H1 (cell line): ENCODE data around the gene ECEL1. TPM values are rescaled to one million over a fixed set of nuclear protein-coding genes. Genes with fewer than 3 reads are reported as not detected.

Source experiments
- CTCF ChIA-PET: fragments of 300-600 bp; sonication (Branson Sonifier 250); formaldehyde crosslinking; loops from one replicate; lab custom pipeline; 2021; ENCODE audit not compliant: partially characterized antibody; lab: Charles Lee
- POLR2A ChIA-PET: fragments of 300-600 bp; sonication (Branson Sonifier 250); formaldehyde crosslinking; loops from one replicate; lab custom pipeline; 2021; ENCODE audit warnings: inconsistent platforms; ENCODE audit not compliant: partially characterized antibody; lab: Charles Lee
- DNase-seq, 2 experiments: peaks; one replicate each; pipeline versions ENCODE4 v3.0.0 to v3.0.0-alpha.2; 2010 to 2022; ENCODE audit warnings: low spot score in 2 of 2, low read depth in 1 of 2, mixed read lengths in 1 of 2
- FAIRE-seq: peaks from 2 replicates; lab custom pipeline; 2011; peaks lifted over from hg19 to GRCh38; lab: Jason Lieb, UNC
- H2AFZ ChIP-seq: 2 replicates; pipeline ENCODE4 v1.8.1; 2012; ENCODE audit warnings: low read length, inconsistent platforms
- H2AK5ac ChIP-seq: 2 replicates; pipeline ENCODE4 v1.6.1; 2013; ENCODE audit warnings: low read depth, low read length
- H2BK120ac ChIP-seq: replicated peaks from 2 replicates; pipeline ENCODE3; 2013; ENCODE audit warnings: low read depth, low read length, inconsistent platforms
- H2BK12ac ChIP-seq: 2 replicates; pipeline ENCODE4 v1.6.1; 2013; ENCODE audit warnings: low read depth, low read length
- H2BK15ac ChIP-seq: 2 replicates; pipeline ENCODE4 v1.6.1; 2013; ENCODE audit warnings: low read length
- H2BK20ac ChIP-seq: 2 replicates; pipeline ENCODE4 v1.6.1; 2013; ENCODE audit warnings: low read length
- H2BK5ac ChIP-seq: 2 replicates; pipeline ENCODE4 v1.6.1; 2013; ENCODE audit warnings: low read depth, low read length
- H3K14ac ChIP-seq: 2 replicates; pipeline ENCODE4 v1.6.1; 2013; ENCODE audit warnings: inconsistent platforms; ENCODE audit not compliant: insufficient read length
- H3K18ac ChIP-seq: 2 replicates; pipeline ENCODE4 v1.6.1; 2013; ENCODE audit warnings: low read length; ENCODE audit errors: extremely low read depth
- H3K23ac ChIP-seq: 2 replicates; pipeline ENCODE4 v1.6.1; 2013; ENCODE audit warnings: inconsistent platforms; ENCODE audit not compliant: insufficient read length
- H3K23me2 ChIP-seq: 2 replicates; pipeline ENCODE4 v1.6.1; 2013; ENCODE audit warnings: low read depth, low read length
- H3K27ac ChIP-seq: 2 replicates; pipeline ENCODE4 v1.6.1; 2011; ENCODE audit warnings: low read depth, low read length, inconsistent platforms
- H3K27me3 ChIP-seq, 4 experiments: replicated peaks in 1 of 4; 1 replicate in 1 of 4; 2 replicates in 3 of 4; pipeline versions ENCODE4 v1.6.1 to v1.8.1; 2011 to 2013; ENCODE audit warnings: low read length in 3 of 4, mild to moderate bottlenecking in 3 of 4, inconsistent platforms in 2 of 4, mixed read lengths in 2 of 4, moderate library complexity in 1 of 4; ENCODE audit not compliant: control insufficient read depth in 3 of 4, insufficient read depth in 3 of 4; ENCODE audit errors: extremely low read depth in 1 of 4
- H3K36me3 ChIP-seq, 4 experiments: 2 replicates each; pipeline versions ENCODE4 v1.6.1 to v1.8.1; 2011 to 2013; ENCODE audit warnings: mild to moderate bottlenecking in 4 of 4, low read length in 3 of 4, moderate library complexity in 2 of 4, control low read depth in 1 of 4, inconsistent platforms in 1 of 4; ENCODE audit not compliant: insufficient read depth in 4 of 4, control insufficient read depth in 2 of 4
- H3K4ac ChIP-seq: replicated peaks from 2 replicates; pipeline ENCODE3; 2013; ENCODE audit warnings: low read length, low read depth, mixed read lengths, inconsistent platforms; ENCODE audit not compliant: insufficient read length
- H3K4me1 ChIP-seq, 4 experiments: replicated peaks in 1 of 4; 1 replicate in 1 of 4; 2 replicates in 3 of 4; pipeline versions ENCODE4 v1.6.1 to v1.8.1; 2011 to 2013; ENCODE audit warnings: low read length in 3 of 4, inconsistent platforms in 2 of 4, mixed read lengths in 1 of 4; ENCODE audit not compliant: insufficient read depth in 4 of 4, control insufficient read depth in 3 of 4
- H3K4me2 ChIP-seq, 2 experiments: 2 replicates each; pipeline versions ENCODE4 v1.6.1 to v1.8.1; 2011 to 2013; ENCODE audit warnings: low read depth in 2 of 2, low read length in 2 of 2, control low read depth in 1 of 2, inconsistent platforms in 1 of 2, mild to moderate bottlenecking in 1 of 2; ENCODE audit not compliant: insufficient read depth in 1 of 2
- H3K4me3 ChIP-seq, 4 experiments: fragments of 200-600, 300-600 bp in 1 of 4; sonication (generic), shearing (Covaris generic), sonication (Bioruptor Twin) in 1 of 4; 2 replicates each; pipeline versions ENCODE4 v1.5.1 to v1.8.1; 2011 to 2016; ENCODE audit warnings: low read length in 4 of 4, low read depth in 3 of 4, control low read depth in 2 of 4, inconsistent platforms in 2 of 4, mild to moderate bottlenecking in 2 of 4, mixed read lengths in 1 of 4, moderate library complexity in 1 of 4; ENCODE audit not compliant: insufficient read depth in 2 of 4; ENCODE audit errors: extremely low read depth in 1 of 4
- H3K56ac ChIP-seq: replicated peaks from 2 replicates; pipeline ENCODE3; 2013; ENCODE audit warnings: low read depth, mild to moderate bottlenecking, mixed read lengths, low read length, inconsistent platforms; ENCODE audit not compliant: insufficient read length
- H3K79me1 ChIP-seq: 2 replicates; pipeline ENCODE4 v1.6.1; 2013; ENCODE audit warnings: low read depth, low read length, control low read depth
- H3K79me2 ChIP-seq, 2 experiments: 2 replicates each; pipeline versions ENCODE4 v1.6.1 to v1.8.1; 2012 to 2013; ENCODE audit warnings: low read length in 2 of 2, mild to moderate bottlenecking in 2 of 2, inconsistent platforms in 1 of 2; ENCODE audit not compliant: insufficient read depth in 2 of 2, control insufficient read depth in 1 of 2
- H3K9ac ChIP-seq, 4 experiments: replicated peaks in 1 of 4; 1 replicate in 1 of 4; 2 replicates in 3 of 4; pipeline versions ENCODE4 v1.6.1 to v1.8.1; 2011 to 2013; ENCODE audit warnings: low read depth in 3 of 4, low read length in 3 of 4, control low read depth in 2 of 4, mild to moderate bottlenecking in 2 of 4, moderate library complexity in 2 of 4, inconsistent platforms in 1 of 4; ENCODE audit errors: extremely low read depth in 1 of 4
- H3K9me3 ChIP-seq, 2 experiments: 2 replicates each; pipeline versions ENCODE4 v1.6.1 to v1.8.1; 2012 to 2013; ENCODE audit warnings: mild to moderate bottlenecking in 2 of 2, moderate library complexity in 2 of 2, control low read depth in 1 of 2, inconsistent platforms in 1 of 2, low read depth in 1 of 2, low read length in 1 of 2, mixed read lengths in 1 of 2; ENCODE audit not compliant: insufficient read depth in 2 of 2
- H4K20me1 ChIP-seq, 2 experiments: replicated peaks in 1 of 2; 2 replicates each; pipeline versions ENCODE3 to v1.8.1; 2011 to 2013; ENCODE audit warnings: inconsistent platforms in 2 of 2, low read length in 2 of 2, mild to moderate bottlenecking in 1 of 2; ENCODE audit not compliant: insufficient read depth in 2 of 2, control insufficient read depth in 1 of 2
- H4K5ac ChIP-seq: 2 replicates; pipeline ENCODE4 v1.6.1; 2013; ENCODE audit warnings: low read length, low read depth, mixed read lengths, inconsistent platforms; ENCODE audit not compliant: insufficient read length
- H4K8ac ChIP-seq: 2 replicates; pipeline ENCODE4 v1.8.0; 2013; ENCODE audit warnings: mild to moderate bottlenecking, moderate library complexity, low read length, inconsistent platforms; ENCODE audit not compliant: insufficient read depth; ENCODE audit errors: extremely low read depth
- H4K91ac ChIP-seq: replicated peaks from 2 replicates; pipeline ENCODE3; 2013; ENCODE audit warnings: low read length, mixed read lengths, inconsistent platforms; ENCODE audit not compliant: insufficient read length
- BCL11A ChIP-seq, 2 experiments: IDR thresholded peaks; one replicate each; pipeline ENCODE4 v1.6.1; 2011; ENCODE audit warnings: low read depth in 2 of 2, low read length in 2 of 2, mild to moderate bottlenecking in 2 of 2
- CTBP2 ChIP-seq: IDR thresholded peaks from 2 replicates; pipeline ENCODE4 v1.7.0; 2011; ENCODE audit warnings: borderline replicate concordance, mild to moderate bottlenecking, moderate library complexity, mixed read lengths, low read length; ENCODE audit not compliant: insufficient read depth, insufficient read length
- KDM1A ChIP-seq: fragments of 200-600, 300-600 bp; sonication (generic); IDR thresholded peaks from 2 replicates; pipeline ENCODE4 v1.7.1; 2016; ENCODE audit warnings: mild to moderate bottlenecking, low read length, borderline replicate concordance
- KDM4A ChIP-seq: IDR thresholded peaks from one replicate; pipeline ENCODE4 v1.7.1; 2012; ENCODE audit warnings: low read depth, mild to moderate bottlenecking, moderate library complexity, low read length, inconsistent platforms; ENCODE audit not compliant: severe bottlenecking
- NRF1 ChIP-seq: IDR thresholded peaks from 2 replicates; pipeline ENCODE4 v1.6.1; 2011; ENCODE audit warnings: mild to moderate bottlenecking, low read depth, low read length, improper control_type of control experiment
- POLR2A ChIP-seq, 2 experiments: IDR thresholded peaks; 1 replicate in 1 of 2; 2 replicates in 1 of 2; pipeline ENCODE4 v1.6.1; 2011; ENCODE audit warnings: low read depth in 2 of 2, low read length in 2 of 2, mild to moderate bottlenecking in 2 of 2; ENCODE audit errors: control extremely low read depth in 1 of 2
- RBBP5 ChIP-seq: IDR thresholded peaks from 2 replicates; pipeline ENCODE4 v1.7.1; 2012; ENCODE audit warnings: low read depth, mild to moderate bottlenecking, inconsistent platforms, low read length, moderate library complexity, borderline replicate concordance
- RFX5 ChIP-seq: IDR thresholded peaks from 2 replicates; pipeline ENCODE4 v1.6.1; 2011; ENCODE audit warnings: low read depth, low read length, improper control_type of control experiment, borderline replicate concordance
- SIRT6 ChIP-seq: IDR thresholded peaks from one replicate; pipeline ENCODE4 v1.7.1; 2012; ENCODE audit warnings: low read length, inconsistent platforms
- SRF ChIP-seq: IDR thresholded peaks from 2 replicates; pipeline ENCODE4 v1.6.1; 2011; ENCODE audit warnings: mild to moderate bottlenecking, low read depth, low read length, moderate library complexity
- TCF12 ChIP-seq: IDR thresholded peaks from 2 replicates; pipeline ENCODE4 v1.6.1; 2011; ENCODE audit warnings: low read depth, mild to moderate bottlenecking, low read length
- YY1 ChIP-seq: IDR thresholded peaks from 2 replicates; pipeline ENCODE4 v1.6.1; 2011; ENCODE audit warnings: low read depth, mild to moderate bottlenecking, low read length
- WGBS, 2 experiments: shearing (Covaris generic) in 1 of 2; methylation state at CpG; one replicate each; pipeline versions ENCODE4 v1.1.6 to v1.1.7; 2013 to 2015; ENCODE audit warnings: low lambda C conversion rate in 2 of 2, mixed read lengths in 2 of 2, inconsistent platforms in 1 of 2, low coverage in 1 of 2, missing lambda C conversion rate in 1 of 2; ENCODE audit not compliant: insufficient replicate concordance in 2 of 2, insufficient coverage in 1 of 2, insufficient read length in 1 of 2; ENCODE audit errors: extremely low coverage in 1 of 2, missing lambda C conversion rate in 1 of 2; 5-methylcytosine and 5-hydroxymethylcytosine counted together
- polyA plus RNA-seq, 7 experiments: library from polyadenylated mRNA; depleted of rRNA in 3 of 7; stranded (reverse) in 5 of 7; unstranded in 2 of 7; fragments of >200 nt in 5 of 7; fragments of 200-250 nt in 2 of 7; gene quantifications; 1 replicate in 5 of 7; 2 replicates in 1 of 7; 4 replicates in 1 of 7; pipeline versions ENCODE4 v1.2.1 to v1.2.3, GENCODE V29; 2011 to 2013; ENCODE audit warnings: missing spikeins in 2 of 7, mixed read lengths in 2 of 7
- total RNA-seq: library from RNA; stranded (reverse); fragmentation: NEBNext Ultra II Directional; extraction: Animal tissue kit (Norgen Biotek cat#: 25700); gene quantifications from 2 replicates; pipeline ENCODE4 v1.2.1, GENCODE V29; 2021
- TF ChIP-seq, protein P1 (sequence below): IDR thresholded peaks from 2 replicates; pipeline ENCODE4 v1.6.1; 2011; ENCODE audit warnings: low read length, improper control_type of control experiment

The ECEL1 gene
- total and polyA plus RNA-seq, 2 of the 8 experiments (the other 6 are each of a cell fraction or from before 2014, with no cell fraction given), result 7.7 to 20.2 TPM

- no peaks in the 10 kb centered on the region for H3K9me3 ChIP-seq
- H4K20me1 ChIP-seq, result no peaks in the 10 kb centered on the region
- no peaks in the 10 kb centered on the region; a peak in 1 of 7 replicates for H3K27me3 ChIP-seq
- no peak overlapping the region for H4K8ac ChIP-seq
- H3K4me3 ChIP-seq, result no peak overlapping the region
- no peak overlapping the region for H2AK5ac ChIP-seq
- H2BK20ac ChIP-seq, result no peak overlapping the region
- DNase-seq (no peak), FAIRE-seq (no peak)
- H2BK5ac ChIP-seq, result no peak overlapping the region
- ChIA-PET POLR2A (interaction anchor here (1.0 to 1.5 kb wide), 2 partner anchors 10 to 12 kb away, joined by 3 to 5 read pairs; no protein-coding TSS in a partner anchor), CTCF (interaction anchor here (0.6 to 6.2 kb wide), 15 partner anchors 8 to 190 kb away, joined by 3 to 66 read pairs (median 4); partner anchors contain the start of gene ALPI)
- H3K4me1 ChIP-seq, result no peaks in the 10 kb centered on the region; a peak in 1 of 7 replicates
- no peak overlapping the region for H4K91ac ChIP-seq
- H3K23ac ChIP-seq, result no peak overlapping the region
- no peak overlapping the region for H2BK12ac ChIP-seq
- no peaks in the 10 kb centered on the region for H3K79me2 ChIP-seq
- H3K56ac ChIP-seq, result no peak overlapping the region
- H3K23me2 ChIP-seq, result no peaks in the 10 kb centered on the region
- H4K5ac ChIP-seq, result no peak overlapping the region
- H3K79me1 ChIP-seq, result no peaks in the 10 kb centered on the region
- H3K14ac ChIP-seq, result no peak overlapping the region
- H3K4ac ChIP-seq, result no peak overlapping the region
- H3K27ac ChIP-seq, result no peak overlapping the region
- H2AFZ ChIP-seq, result no peak overlapping the region
- 98% methylated on average over 7 of the region's 7 CpGs; no CpG with 5 or more reads in 1 of the 2 experiments for WGBS, 2 experiments
- H3K4me2 ChIP-seq, result no peak overlapping the region
- no peak overlapping the region for H2BK120ac ChIP-seq
- no peak overlapping the region for H3K9ac ChIP-seq
- H3K36me3 ChIP-seq, result no peaks in the 10 kb centered on the region
- H3K18ac ChIP-seq, result no peak overlapping the region
- H2BK15ac ChIP-seq, result no peak overlapping the region
- TF ChIP-seq RBBP5, result no peak
- no peak for TF ChIP-seq POLR2A (IDR thresholded peaks at IDR 0.05; ENCODE audit: control extremely low read depth in 1 of 2, low read depth in 2 of 2, low read length in 2 of 2)
- TF ChIP-seq RFX5, result no peak
- TF ChIP-seq CTBP2, result no peak
- TF ChIP-seq SIRT6, result no peak
- no peak for TF ChIP-seq BCL11A (IDR thresholded peaks at IDR 0.05; ENCODE audit: low read depth in 2 of 2, low read length in 2 of 2)
- no peak for TF ChIP-seq SRF
- TF ChIP-seq, protein P1, sequence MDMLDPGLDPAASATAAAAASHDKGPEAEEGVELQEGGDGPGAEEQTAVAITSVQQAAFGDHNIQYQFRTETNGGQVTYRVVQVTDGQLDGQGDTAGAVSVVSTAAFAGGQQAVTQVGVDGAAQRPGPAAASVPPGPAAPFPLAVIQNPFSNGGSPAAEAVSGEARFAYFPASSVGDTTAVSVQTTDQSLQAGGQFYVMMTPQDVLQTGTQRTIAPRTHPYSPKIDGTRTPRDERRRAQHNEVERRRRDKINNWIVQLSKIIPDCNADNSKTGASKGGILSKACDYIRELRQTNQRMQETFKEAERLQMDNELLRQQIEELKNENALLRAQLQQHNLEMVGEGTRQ, result no peak
- TF ChIP-seq TCF12, result no peak
- no peak for TF ChIP-seq KDM4A
- TF ChIP-seq NRF1, result no peak
- no peak for TF ChIP-seq KDM1A
- no peak for TF ChIP-seq YY1
Measured at GRCh38 chr2:232476791-232477190, 10.8 kb downstream of the ECEL1 start.
